22Rv1 (cell line): Measurements from ENCODE around the gene PMVK.

ENCODE experiments used
- H3K27ac ChIP-seq: fragments of 450-650 bp; 2 replicates; pipeline ENCODE4 v1.5.1; 2017
- ZFX ChIP-seq: fragments of 450-650 bp; IDR thresholded peaks from 2 replicates; pipeline ENCODE4 v1.6.1; 2017; ENCODE audit warnings: antibody characterized with exemption, borderline replicate concordance
- TF ChIP-seq, protein P1 (sequence below): fragments of 450-650 bp; IDR thresholded peaks from 2 replicates; pipeline ENCODE4 v1.5.1; 2017; ENCODE audit warnings: mild to moderate bottlenecking

PMVK gene

DNA sequence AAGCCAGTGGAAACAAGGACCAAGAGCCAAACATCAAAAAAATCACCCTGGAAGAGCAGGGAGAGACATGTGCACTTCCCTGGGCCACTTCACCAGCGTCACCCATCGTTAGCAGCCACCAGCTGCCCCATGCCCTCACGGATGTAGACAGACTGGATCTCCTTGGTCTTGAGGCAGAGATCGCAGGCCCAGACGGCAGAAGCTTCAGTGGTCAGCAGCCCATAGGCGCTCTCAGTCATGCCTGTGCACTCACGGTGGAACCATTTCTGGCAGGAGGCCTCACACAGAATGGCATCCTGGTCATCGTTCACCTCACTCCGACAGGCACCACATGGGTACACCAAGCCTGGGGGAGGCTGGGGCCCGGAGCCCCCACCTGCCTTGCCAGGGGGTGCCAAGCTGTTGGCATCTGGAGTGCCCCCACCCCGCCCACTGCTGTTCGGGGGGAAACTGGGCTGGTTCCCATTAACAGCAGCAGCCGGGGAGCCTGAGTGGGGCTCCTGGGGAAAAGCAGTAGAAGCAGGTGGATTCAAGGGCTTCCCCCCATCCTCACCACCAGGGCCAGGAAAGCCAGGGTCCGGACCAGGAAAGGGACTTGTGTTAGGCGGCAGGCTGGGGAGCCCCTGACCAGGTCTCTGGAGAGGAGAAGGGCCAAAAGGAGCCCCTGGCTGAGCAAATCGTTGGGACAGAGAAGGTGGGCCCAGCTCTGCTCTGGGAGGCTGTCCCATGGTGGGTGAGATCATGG lies 22.3 kb upstream of the PMVK start:
- TF ChIP-seq, protein P1, sequence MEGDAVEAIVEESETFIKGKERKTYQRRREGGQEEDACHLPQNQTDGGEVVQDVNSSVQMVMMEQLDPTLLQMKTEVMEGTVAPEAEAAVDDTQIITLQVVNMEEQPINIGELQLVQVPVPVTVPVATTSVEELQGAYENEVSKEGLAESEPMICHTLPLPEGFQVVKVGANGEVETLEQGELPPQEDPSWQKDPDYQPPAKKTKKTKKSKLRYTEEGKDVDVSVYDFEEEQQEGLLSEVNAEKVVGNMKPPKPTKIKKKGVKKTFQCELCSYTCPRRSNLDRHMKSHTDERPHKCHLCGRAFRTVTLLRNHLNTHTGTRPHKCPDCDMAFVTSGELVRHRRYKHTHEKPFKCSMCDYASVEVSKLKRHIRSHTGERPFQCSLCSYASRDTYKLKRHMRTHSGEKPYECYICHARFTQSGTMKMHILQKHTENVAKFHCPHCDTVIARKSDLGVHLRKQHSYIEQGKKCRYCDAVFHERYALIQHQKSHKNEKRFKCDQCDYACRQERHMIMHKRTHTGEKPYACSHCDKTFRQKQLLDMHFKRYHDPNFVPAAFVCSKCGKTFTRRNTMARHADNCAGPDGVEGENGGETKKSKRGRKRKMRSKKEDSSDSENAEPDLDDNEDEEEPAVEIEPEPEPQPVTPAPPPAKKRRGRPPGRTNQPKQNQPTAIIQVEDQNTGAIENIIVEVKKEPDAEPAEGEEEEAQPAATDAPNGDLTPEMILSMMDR = no peak
- TF ChIP-seq ZFX = no peak
- peak overlapping the region; percentile 59; the same call in 1 of the 2 replicates for H3K27ac ChIP-seq

DNA sequence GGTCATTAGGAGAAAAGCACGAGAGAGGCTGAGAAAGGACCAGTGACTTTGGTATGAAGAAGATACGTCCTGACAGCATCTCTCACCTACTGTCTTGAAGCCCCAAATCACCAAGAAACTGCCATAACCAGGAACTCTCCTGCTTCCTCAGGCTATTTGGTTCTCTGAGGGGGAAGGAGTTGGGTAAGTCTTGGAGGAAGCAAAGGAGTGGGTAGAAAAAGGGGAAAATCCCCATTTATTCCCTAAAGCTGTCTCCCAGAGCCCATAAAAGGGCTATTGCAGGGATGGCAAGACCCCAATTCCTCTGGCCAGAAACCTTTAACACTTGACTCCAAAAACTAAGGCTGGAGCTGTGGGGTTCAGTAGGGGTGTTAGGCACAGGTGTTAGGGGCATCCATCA lies 21.5 kb upstream of the PMVK start:
- TF ChIP-seq, protein P1 = no peak
- TF ChIP-seq ZFX = no peak
- peak overlapping the region; percentile 59; the same call in 1 of the 2 replicates for H3K27ac ChIP-seq

GRCh38 chr1:154957091-154957657 lies 20.7 kb upstream of the PMVK start:
- peak overlapping the region; percentile 59 for H3K27ac ChIP-seq

DNA sequence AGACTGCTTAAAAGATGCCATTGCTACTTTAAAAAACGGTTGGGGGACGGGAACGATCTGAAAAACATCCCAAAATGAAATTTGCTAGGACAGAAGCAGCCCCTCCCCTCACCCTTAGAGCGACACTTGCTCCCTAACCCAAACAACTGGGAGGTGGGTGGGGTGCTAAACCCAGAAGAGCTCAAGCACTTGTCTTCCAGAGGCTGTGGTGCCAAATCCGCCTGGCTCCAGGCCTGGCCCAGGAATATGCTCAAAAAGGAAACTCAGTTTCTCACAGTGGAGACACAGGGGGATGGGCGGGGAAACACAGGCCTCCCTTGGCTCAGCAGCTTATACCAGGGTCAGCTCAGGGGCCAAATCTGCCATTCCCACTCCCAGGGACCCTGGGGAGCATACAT lies 20.0 kb upstream of the PMVK start:
- peak overlapping the region; percentile 59 for H3K27ac ChIP-seq
- TF ChIP-seq, protein P1 = no peak
- no peak for TF ChIP-seq ZFX

More at GRCh38 chr1:154957091-154957657, 20.7 kb upstream of the PMVK start:
- TF ChIP-seq ZFX = no peak
- TF ChIP-seq, protein P1 = no peak

DNA sequence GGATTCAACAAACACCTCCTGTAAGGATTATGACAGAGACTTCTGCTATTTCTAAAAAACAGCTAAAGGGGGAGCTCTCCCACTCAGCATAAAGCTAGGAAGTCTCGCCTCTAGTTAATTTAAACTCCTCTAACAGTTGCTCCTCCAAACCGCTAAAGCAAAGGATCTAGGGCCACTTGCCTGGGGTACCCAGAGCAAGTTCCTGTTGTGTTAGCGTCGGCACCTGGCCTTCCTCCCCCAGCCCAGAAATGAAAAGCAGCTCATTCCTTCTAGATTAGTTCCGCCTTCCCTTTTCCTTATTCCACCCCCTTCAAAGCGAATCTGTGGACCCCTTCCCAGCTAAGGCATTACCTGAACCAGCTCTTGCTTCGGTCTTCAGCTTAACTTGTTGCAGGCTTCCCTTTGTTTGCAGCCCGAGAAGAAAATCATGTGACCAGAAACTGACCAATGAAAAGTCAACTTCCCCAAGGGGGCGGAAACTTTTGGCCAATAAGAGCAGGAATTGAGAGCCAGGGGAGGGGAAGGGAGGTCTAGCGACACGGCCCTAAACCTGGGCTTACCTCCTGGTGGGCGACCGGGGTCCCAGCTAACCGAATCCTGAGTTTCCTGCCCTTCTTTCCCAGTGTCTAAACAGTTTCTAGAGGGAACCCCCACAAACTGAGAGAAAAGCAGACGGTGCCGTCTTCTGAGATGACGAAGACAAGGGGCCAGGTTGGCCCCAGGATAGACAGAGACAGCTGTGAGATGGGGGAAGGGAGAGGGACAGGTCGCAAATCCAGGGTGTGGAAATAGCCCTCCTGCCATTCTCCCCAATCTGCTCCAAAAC lies 19.4 kb upstream of the PMVK start, which contains the start of gene PBXIP1:
PBXIP1 (minus strand) TSS at position 382 of the 826 bp plus-strand sequence. CDS start 2,378 bp downstream, outside the sequence.
- TF ChIP-seq ZFX = no peak
- TF ChIP-seq, protein P1 = peak; percentile 27
- peak within 1 kb of the TSS; percentile 59 for H3K27ac ChIP-seq

- H3K27ac ChIP-seq = peak overlapping the region; percentile 59
- no peak for TF ChIP-seq ZFX
- TF ChIP-seq, protein P1 = no peak
Observed at GRCh38 chr1:154955039-154955717, 18.7 kb upstream of the PMVK start.
